Progenitor cell of endocrine pancreas (in vitro differentiated cells): ENCODE results near the gene MARCHF6. TPM values are rescaled to one million over a fixed set of nuclear protein-coding genes. Genes with fewer than 3 reads are reported as not detected.

Experiments
- DNase-seq: peaks from one replicate; pipeline ENCODE4 v3.0.0; 2021; ENCODE audit warnings: low spot score; ENCODE audit not compliant: unreplicated experiment
- H3K27ac Mint-ChIP-seq: 2 replicates; pipeline ENCODE4 v1.8.0; 2021; ENCODE audit warnings: mild to moderate bottlenecking, moderate library complexity, mixed read lengths
- H3K27me3 Mint-ChIP-seq: 2 replicates; pipeline ENCODE4 v1.8.0; 2021; ENCODE audit warnings: mixed read lengths
- H3K36me3 Mint-ChIP-seq: 2 replicates; pipeline ENCODE4 v1.8.0; 2022; ENCODE audit warnings: mixed read lengths; ENCODE audit not compliant: insufficient read depth
- H3K4me1 Mint-ChIP-seq: 2 replicates; pipeline ENCODE4 v1.8.0; 2021; ENCODE audit warnings: low read depth, mixed read lengths
- H3K4me3 Mint-ChIP-seq: 2 replicates; pipeline ENCODE4 v1.8.0; 2021; ENCODE audit warnings: low read depth, mild to moderate bottlenecking, moderate library complexity, mixed read lengths
- H3K9me3 Mint-ChIP-seq: 2 replicates; pipeline ENCODE4 v1.8.0; 2021; ENCODE audit warnings: low read depth, mixed read lengths
- CTCF ChIP-seq: fragments of 200-600 bp; sonication (generic); IDR thresholded peaks from one replicate; pipeline ENCODE4 v1.5.0; 2021; ENCODE audit warnings: antibody characterized with exemption, mild to moderate bottlenecking; ENCODE audit not compliant: unreplicated experiment
- total RNA-seq: library from RNA; stranded (reverse); gene quantifications from 2 replicates; pipeline ENCODE4 v1.2.1, GENCODE V29; 2021

The MARCHF6 gene
- total RNA-seq, 1 donor from 2014 or later, result 239 TPM

GRCh38 chr5:10315201-10315600 lies 38.3 kb upstream of the MARCHF6 start:
- Mint-ChIP-seq H3K9me3 (no peaks in the 10 kb centered on the region), H3K27ac (no peak overlapping the region), H3K4me3 (no peak overlapping the region), H3K4me1 (peaks cover 3% of the 10 kb centered on the region), H3K36me3 (no peaks in the 10 kb centered on the region), H3K27me3 (peaks cover 7% of the 10 kb centered on the region)
- DNase-seq, result no peak
- TF ChIP-seq CTCF, result no peak

- Mint-ChIP-seq H3K9me3 (no peaks in the 10 kb centered on the region), H3K27ac (peak overlapping the region; percentile 29), H3K4me3 (no peak overlapping the region), H3K27me3 (peaks cover 7% of the 10 kb centered on the region), H3K36me3 (no peaks in the 10 kb centered on the region), H3K4me1 (peaks cover 2% of the 10 kb centered on the region)
- TF ChIP-seq CTCF, result no peak
- no peak for DNase-seq
These were observed 37.5 kb upstream of the MARCHF6 start for GRCh38 chr5:10315824-10316509.

- H3K9me3 Mint-ChIP-seq, result no peaks in the 10 kb centered on the region
- H3K4me1 Mint-ChIP-seq, result no peaks in the 10 kb centered on the region
- TF ChIP-seq CTCF, result no peak
- no peak for DNase-seq
- H3K36me3 Mint-ChIP-seq, result no peaks in the 10 kb centered on the region
- H3K27me3 Mint-ChIP-seq, result peaks cover 3% of the 10 kb centered on the region
- no peak overlapping the region for H3K4me3 Mint-ChIP-seq
- H3K27ac Mint-ChIP-seq, result no peak overlapping the region
These were observed 35.4 kb upstream of the MARCHF6 start for GRCh38 chr5:10317825-10318682.

GRCh38 chr5:10319202-10319851 lies 34.2 kb upstream of the MARCHF6 start:
- DNase-seq, result no peak
- no peak for TF ChIP-seq CTCF
- no peaks in the 10 kb centered on the region for H3K36me3 Mint-ChIP-seq
- no peak overlapping the region for H3K27ac Mint-ChIP-seq
- H3K4me3 Mint-ChIP-seq, result no peak overlapping the region
- H3K9me3 Mint-ChIP-seq, result no peaks in the 10 kb centered on the region
- H3K4me1 Mint-ChIP-seq, result peaks cover 4% of the 10 kb centered on the region
- peaks cover 1% of the 10 kb centered on the region for H3K27me3 Mint-ChIP-seq

DNA sequence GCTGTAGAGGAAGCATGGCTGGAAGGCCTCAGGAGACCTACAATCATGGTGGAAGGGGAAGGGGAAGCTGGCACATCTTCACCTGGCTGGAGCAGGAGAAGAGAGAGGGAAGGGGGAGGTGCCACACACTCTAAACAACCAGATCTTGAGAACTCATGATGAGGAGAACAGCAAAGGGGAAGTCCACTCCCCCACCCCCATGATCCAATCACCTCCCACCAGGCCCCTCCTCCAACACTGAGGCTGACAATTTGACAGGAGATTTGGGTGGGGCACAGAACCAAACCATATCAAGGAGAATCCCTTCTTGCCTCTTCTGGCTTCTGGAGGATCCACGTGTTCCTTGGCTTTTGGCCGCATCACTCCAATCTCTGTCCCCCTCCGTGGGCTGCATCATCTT lies 32.7 kb upstream of the MARCHF6 start:
- no peaks in the 10 kb centered on the region for H3K9me3 Mint-ChIP-seq

More for the DNA sequence above, 32.7 kb upstream of the MARCHF6 start:
- Mint-ChIP-seq H3K4me3 (no peak overlapping the region), H3K36me3 (no peaks in the 10 kb centered on the region), H3K27ac (no peak overlapping the region), H3K27me3 (no peaks in the 10 kb centered on the region), H3K4me1 (peaks cover 9% of the 10 kb centered on the region)
- no peak for TF ChIP-seq CTCF
- no peak for DNase-seq
